Left lung (tissue), 10 donors: ENCODE measurements around the gene LHFPL3. TPM values are rescaled to one million over a fixed set of nuclear protein-coding genes. Genes with fewer than 3 reads are reported as not detected.

Experiments
- ATAC-seq: fragments of 200-7000 bp; cut with Tn5 transposase; one replicate; pipeline ENCODE4 v1.9.1; 2020; ENCODE audit warnings: moderate library complexity
- DNase-seq, 4 donors: peaks; one replicate each; pipeline ENCODE4 v3.0.0-alpha.2; 2013 to 2020
- H3K27ac ChIP-seq, 2 donors: fragments of 200-600 bp; sonication (generic) in 1 of 2; one replicate each; pipeline versions ENCODE4 v1.5.0 to v1.8.0; 2020 to 2021
- H3K27me3 ChIP-seq, 2 donors: fragments of 200-600 bp; sonication (generic) in 1 of 2; one replicate each; pipeline versions ENCODE4 v1.5.0 to v1.8.0; 2020 to 2021
- H3K36me3 ChIP-seq, 2 donors: fragments of 200-600 bp; sonication (generic) in 1 of 2; one replicate each; pipeline versions ENCODE4 v1.5.0 to v1.8.0; 2020 to 2021
- H3K4me1 ChIP-seq, 2 donors: fragments of 200-600 bp; one replicate each; pipeline ENCODE4 v1.8.0; 2021
- H3K4me3 ChIP-seq, 2 donors: fragments of 200-600 bp; sonication (generic) in 1 of 2; one replicate each; pipeline versions ENCODE4 v1.5.0 to v1.8.0; 2020 to 2021; ENCODE audit warnings: mild to moderate bottlenecking in 1 of 2
- H3K9me3 ChIP-seq, 2 donors: fragments of 200-600 bp; sonication (generic) in 1 of 2; one replicate each; pipeline versions ENCODE4 v1.5.0 to v1.8.0; 2020 to 2021
- CTCF ChIP-seq, 2 donors: fragments of 200-600 bp; sonication (generic) in 1 of 2; IDR thresholded peaks; one replicate each; pipeline versions ENCODE4 v1.5.0 to v1.8.0; 2021; ENCODE audit warnings: antibody characterized with exemption in 2 of 2
- intact Hi-C, 2 donors: fragments of 100-400 bp; cut with DNase I; formaldehyde crosslinking; loops; one replicate each; pipeline versions ENCODE4 v1.11.2 to v1.14.2; 2022
- polyA plus RNA-seq, 6 donors: library from polyadenylated mRNA; unstranded; fragments of 120-200 nt; gene quantifications; one replicate each; pipeline ENCODE4 v1.2.1, GENCODE V29; 2013; ENCODE audit not compliant: insufficient read length in 6 of 6
- total RNA-seq, 2 donors: library from RNA; stranded (reverse); fragmentation: NEBNext Ultra II Directional; extraction: Animal tissue kit (Norgen Biotek cat#: 25700); gene quantifications; one replicate each; pipeline ENCODE4 v1.2.1, GENCODE V29; 2021
- donor health status: DM: no; HTN: yes; CAD: no.
- donor health status: DM: no; HTN: no; CAD: no.

LHFPL3 gene
- total and polyA plus RNA-seq, 8 donors: 1.0 to 3.7 (median 2.5) TPM; not detected in 2

- no peaks in the 10 kb centered on the region for H3K27me3 ChIP-seq
- TF ChIP-seq CTCF (IDR thresholded peaks at IDR 0.05): no peak
- intact Hi-C loops: no loop called here
- H3K9me3 ChIP-seq: no peaks in the 10 kb centered on the region
- DNase-seq (no peak), ATAC-seq (no peak)
- no peak overlapping the region for H3K4me3 ChIP-seq
- H3K36me3 ChIP-seq: no peaks in the 10 kb centered on the region
- no peaks in the 10 kb centered on the region for H3K4me1 ChIP-seq
- H3K27ac ChIP-seq: no peak overlapping the region
Measured at GRCh38 chr7:104825099-104825498, 496.7 kb downstream of the LHFPL3 start.

GRCh38 chr7:104826135-104826534 is 497.7 kb downstream of the LHFPL3 start:
- intact Hi-C loops: no loop called here
- Histone ChIP-seq H3K4me1 (no peaks in the 10 kb centered on the region), H3K27ac (no peak overlapping the region), H3K27me3 (no peaks in the 10 kb centered on the region), H3K4me3 (no peak overlapping the region), H3K9me3 (no peaks in the 10 kb centered on the region), H3K36me3 (no peaks in the 10 kb centered on the region)
- no peak for DNase-seq
- no peak for TF ChIP-seq CTCF (IDR thresholded peaks at IDR 0.05)
- ATAC-seq: no peak

GRCh38 chr7:104836976-104837375 is 508.6 kb downstream of the LHFPL3 start:
- no peaks in the 10 kb centered on the region for H3K27me3 ChIP-seq
- no peak for ATAC-seq
- DNase-seq: no peak
- H3K9me3 ChIP-seq: no peaks in the 10 kb centered on the region
- intact Hi-C loops: no loop called here
- TF ChIP-seq CTCF (IDR thresholded peaks at IDR 0.05): no peak
- no peaks in the 10 kb centered on the region for H3K36me3 ChIP-seq
- no peak overlapping the region for H3K4me3 ChIP-seq
- no peaks in the 10 kb centered on the region for H3K4me1 ChIP-seq
- no peak overlapping the region for H3K27ac ChIP-seq

- ATAC-seq (no peak), DNase-seq (no peak)
- Histone ChIP-seq H3K4me3 (no peak overlapping the region), H3K9me3 (no peaks in the 10 kb centered on the region), H3K36me3 (no peaks in the 10 kb centered on the region), H3K27ac (no peak overlapping the region), H3K27me3 (no peaks in the 10 kb centered on the region), H3K4me1 (no peaks in the 10 kb centered on the region)
- intact Hi-C loops: no loop called here
- TF ChIP-seq CTCF (IDR thresholded peaks at IDR 0.05): no peak
Measured at GRCh38 chr7:104838537-104839299, 510.3 kb downstream of the LHFPL3 start.

GRCh38 chr7:104839842-104840241 is 511.4 kb downstream of the LHFPL3 start:
- DNase-seq (no peak), ATAC-seq (no peak)
- intact Hi-C loops: no loop called here
- Histone ChIP-seq H3K9me3 (no peaks in the 10 kb centered on the region), H3K27ac (no peak overlapping the region), H3K4me3 (no peak overlapping the region), H3K36me3 (no peaks in the 10 kb centered on the region), H3K4me1 (no peaks in the 10 kb centered on the region), H3K27me3 (peaks cover 0 to 4% of the 10 kb centered on the region in 2 donors)
- TF ChIP-seq CTCF (IDR thresholded peaks at IDR 0.05): no peak
